ENCODE results near the gene SRBD1. TPM values are rescaled to one million over a fixed set of nuclear protein-coding genes. Genes with fewer than 3 reads are reported as not detected.

The SRBD1 gene
- total and polyA plus RNA-seq, 2 experiments from 2014 or later, result 27.4 to 46.3 TPM

- no peak for TF ChIP-seq EZH2phosphoT487 (IDR thresholded peaks at IDR 0.05; ENCODE audit: unreplicated experiment)
- TF ChIP-seq REST (IDR thresholded peaks at IDR 0.05; ENCODE audit: unreplicated experiment), result no peak
- TF ChIP-seq STAT1 (IDR thresholded peaks at IDR 0.05; ENCODE audit: unreplicated experiment), result no peak
These were observed 162.8 kb downstream of the SRBD1 start (continued) for GRCh38 chr2:45448217-45448616.

- no peak for ATAC-seq
- H3K27ac Mint-ChIP-seq, result no peak overlapping the region
These were observed 165.1 kb downstream of the SRBD1 start for GRCh38 chr2:45446016-45446415.

More at GRCh38 chr2:45446016-45446415, 165.1 kb downstream of the SRBD1 start:
- no peaks in the 10 kb centered on the region for H4K20me1 ChIP-seq (replicated peaks; ENCODE audit: insufficient read depth)
- no peak overlapping the region for H3K4me2 ChIP-seq
- H3K36me3 Mint-ChIP-seq (ENCODE audit: low read depth), result no peaks in the 10 kb centered on the region; the same call in 2 of the 3 replicates
- H3K9me3 Mint-ChIP-seq, result no peaks in the 10 kb centered on the region
- H3K9me2 ChIP-seq (ENCODE audit: insufficient read depth), result no peaks in the 10 kb centered on the region
- no peaks in the 10 kb centered on the region; the same call in 2 of the 3 replicates for H3K4me1 Mint-ChIP-seq
- no peak overlapping the region for H3K4me3 Mint-ChIP-seq
- H3K4me1 ChIP-seq (ENCODE audit: insufficient read depth), result no peaks in the 10 kb centered on the region
- H3K27me3 Mint-ChIP-seq (ENCODE audit: insufficient read depth, low read depth, poor library complexity), result peaks cover 2% of the 10 kb centered on the region
- H3K4me3 ChIP-seq, result no peak overlapping the region
- H3K27me3 ChIP-seq (ENCODE audit: insufficient read depth), result no peaks in the 10 kb centered on the region
- TF ChIP-seq EZH2phosphoT487 (IDR thresholded peaks at IDR 0.05; ENCODE audit: unreplicated experiment), result no peak
- TF ChIP-seq JUNB (IDR thresholded peaks at IDR 0.05; ENCODE audit: unreplicated experiment), result no peak
- no peak for TF ChIP-seq EZH2 (IDR thresholded peaks at IDR 0.05; ENCODE audit: low read depth, unreplicated experiment)
- TF ChIP-seq ZNF114 (CRISPR knock-in tag; IDR thresholded peaks at IDR 0.05), result no peak
- TF ChIP-seq CREB1 (CRISPR knock-in tag; IDR thresholded peaks at IDR 0.05; ENCODE audit: low read depth), result no peak
- TF ChIP-seq CTCF (conservative IDR thresholded peaks at IDR 0.05; ENCODE audit: low read depth in 2 of 2), result no peak
- TF ChIP-seq POLR2AphosphoS5 (IDR thresholded peaks at IDR 0.05; ENCODE audit: low read depth), result no peak
- TF ChIP-seq STAT1 (IDR thresholded peaks at IDR 0.05; ENCODE audit: unreplicated experiment), result no peak
- TF ChIP-seq NANOG (IDR thresholded peaks at IDR 0.05; ENCODE audit: borderline replicate concordance), result no peak
- H3K79me2 ChIP-seq (replicated peaks; ENCODE audit: insufficient read depth), result no peaks in the 10 kb centered on the region
- no peak overlapping the region for H3K27ac ChIP-seq (ENCODE audit: low read depth)
- no peaks in the 10 kb centered on the region for H3F3A ChIP-seq (replicated peaks; ENCODE audit: low read depth)
- H3K36me3 ChIP-seq (ENCODE audit: insufficient read depth), result no peaks in the 10 kb centered on the region
- no peak for DNase-seq (ENCODE audit: low spot score)
- H2AFZ ChIP-seq, result no peak overlapping the region
